ENCODE results near the gene SYNE3. TPM values are rescaled to one million over a fixed set of nuclear protein-coding genes. Genes with fewer than 3 reads are reported as not detected.
A peak's percentile ranks its signal among the peaks of the same experiment; 100 is the strongest.

Gene SYNE3
- total RNA-seq, 4 donors from 2014 or later: 14.4 to 18.7 (median 16.6) TPM

DNA sequence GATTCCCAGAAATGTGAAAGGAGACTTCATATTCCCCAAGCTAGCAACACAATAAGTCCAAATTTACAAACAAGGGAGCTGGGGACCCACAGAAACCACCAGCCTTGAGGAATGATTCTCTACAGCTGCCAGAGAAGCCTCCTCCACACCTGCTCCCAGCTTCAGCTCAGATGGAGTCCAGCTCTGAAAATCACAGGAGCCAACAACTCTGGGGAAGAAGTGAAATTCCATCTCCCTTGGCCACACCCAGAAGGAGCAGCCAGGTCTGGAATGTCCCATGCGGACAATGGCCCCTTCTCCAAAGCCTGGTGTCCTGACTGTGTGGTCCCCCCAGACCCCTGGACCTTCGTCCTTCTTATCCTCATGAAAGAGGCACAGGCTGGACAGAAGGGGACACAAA is 45.4 kb downstream of the SYNE3 start:
- H3K36me3 ChIP-seq: peaks cover 9 to 46% (median 25%) of the 10 kb centered on the region in 4 donors
- H3K4me3 ChIP-seq: no peak overlapping the region
- no peak for TF ChIP-seq EP300 (IDR thresholded peaks at IDR 0.05)
- TF ChIP-seq POLR2AphosphoS5 (IDR thresholded peaks at IDR 0.05): no peak
- TF ChIP-seq, protein P1, sequence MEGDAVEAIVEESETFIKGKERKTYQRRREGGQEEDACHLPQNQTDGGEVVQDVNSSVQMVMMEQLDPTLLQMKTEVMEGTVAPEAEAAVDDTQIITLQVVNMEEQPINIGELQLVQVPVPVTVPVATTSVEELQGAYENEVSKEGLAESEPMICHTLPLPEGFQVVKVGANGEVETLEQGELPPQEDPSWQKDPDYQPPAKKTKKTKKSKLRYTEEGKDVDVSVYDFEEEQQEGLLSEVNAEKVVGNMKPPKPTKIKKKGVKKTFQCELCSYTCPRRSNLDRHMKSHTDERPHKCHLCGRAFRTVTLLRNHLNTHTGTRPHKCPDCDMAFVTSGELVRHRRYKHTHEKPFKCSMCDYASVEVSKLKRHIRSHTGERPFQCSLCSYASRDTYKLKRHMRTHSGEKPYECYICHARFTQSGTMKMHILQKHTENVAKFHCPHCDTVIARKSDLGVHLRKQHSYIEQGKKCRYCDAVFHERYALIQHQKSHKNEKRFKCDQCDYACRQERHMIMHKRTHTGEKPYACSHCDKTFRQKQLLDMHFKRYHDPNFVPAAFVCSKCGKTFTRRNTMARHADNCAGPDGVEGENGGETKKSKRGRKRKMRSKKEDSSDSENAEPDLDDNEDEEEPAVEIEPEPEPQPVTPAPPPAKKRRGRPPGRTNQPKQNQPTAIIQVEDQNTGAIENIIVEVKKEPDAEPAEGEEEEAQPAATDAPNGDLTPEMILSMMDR (IDR thresholded peaks at IDR 0.05): no peak
- TF ChIP-seq POLR2A (IDR thresholded peaks at IDR 0.05; ENCODE audit: low read depth): no peak
- intact Hi-C loops (cut with DNase I): no loop called here
- peaks cover 0 to 52% (median 0%) of the 10 kb centered on the region in 4 donors for H3K27me3 ChIP-seq
- DNase-seq (ENCODE audit: extremely low spot score): no peak
- peak overlapping the region; percentile 20 to 39 (median 36) for H3K27ac ChIP-seq (replicated peaks in 1 of 4)
- WGBS: 83% methylated on average over 2 of the region's 2 CpGs
- H3K4me1 ChIP-seq: peaks cover 13 to 37% (median 27%) of the 10 kb centered on the region in 4 donors
- no peaks in the 10 kb centered on the region for H3K9me3 ChIP-seq

DNA sequence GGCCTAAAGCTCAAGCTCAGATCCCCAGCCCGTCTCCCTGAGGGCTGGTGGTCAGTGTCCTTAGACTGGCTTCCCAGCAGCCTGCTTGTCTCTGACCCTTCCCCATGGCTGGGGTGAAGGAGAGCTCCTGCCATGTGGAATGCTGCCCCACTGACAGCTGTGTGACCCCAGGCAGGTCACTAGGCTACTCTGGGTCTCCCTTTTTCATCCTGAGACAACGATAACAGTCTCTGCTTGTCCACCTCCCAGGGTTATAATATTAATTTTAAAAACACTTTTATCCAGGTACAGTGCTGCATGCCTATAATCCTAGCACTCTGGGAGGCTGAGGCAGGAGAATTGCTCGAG is 47.3 kb downstream of the SYNE3 start:
- no peaks in the 10 kb centered on the region for H3K9me3 ChIP-seq
- TF ChIP-seq EP300 (IDR thresholded peaks at IDR 0.05) (no peak), POLR2A (IDR thresholded peaks at IDR 0.05; ENCODE audit: low read depth) (no peak), POLR2AphosphoS5 (IDR thresholded peaks at IDR 0.05) (no peak)
- TF ChIP-seq, protein P1 (IDR thresholded peaks at IDR 0.05): no peak
- WGBS: 94% methylated on average over 3 of the region's 3 CpGs
- peaks cover 13 to 41% (median 28%) of the 10 kb centered on the region in 4 donors for H3K4me1 ChIP-seq
- intact Hi-C loops (cut with DNase I): no loop called here
- H3K36me3 ChIP-seq: peaks cover 0 to 43% (median 14%) of the 10 kb centered on the region in 4 donors
- no peak overlapping the region for H3K27ac ChIP-seq (replicated peaks in 1 of 4)
- H3K4me3 ChIP-seq: no peak overlapping the region
- no peak for DNase-seq (ENCODE audit: extremely low spot score)
- peaks cover 0 to 67% (median 0%) of the 10 kb centered on the region in 4 donors for H3K27me3 ChIP-seq

DNA sequence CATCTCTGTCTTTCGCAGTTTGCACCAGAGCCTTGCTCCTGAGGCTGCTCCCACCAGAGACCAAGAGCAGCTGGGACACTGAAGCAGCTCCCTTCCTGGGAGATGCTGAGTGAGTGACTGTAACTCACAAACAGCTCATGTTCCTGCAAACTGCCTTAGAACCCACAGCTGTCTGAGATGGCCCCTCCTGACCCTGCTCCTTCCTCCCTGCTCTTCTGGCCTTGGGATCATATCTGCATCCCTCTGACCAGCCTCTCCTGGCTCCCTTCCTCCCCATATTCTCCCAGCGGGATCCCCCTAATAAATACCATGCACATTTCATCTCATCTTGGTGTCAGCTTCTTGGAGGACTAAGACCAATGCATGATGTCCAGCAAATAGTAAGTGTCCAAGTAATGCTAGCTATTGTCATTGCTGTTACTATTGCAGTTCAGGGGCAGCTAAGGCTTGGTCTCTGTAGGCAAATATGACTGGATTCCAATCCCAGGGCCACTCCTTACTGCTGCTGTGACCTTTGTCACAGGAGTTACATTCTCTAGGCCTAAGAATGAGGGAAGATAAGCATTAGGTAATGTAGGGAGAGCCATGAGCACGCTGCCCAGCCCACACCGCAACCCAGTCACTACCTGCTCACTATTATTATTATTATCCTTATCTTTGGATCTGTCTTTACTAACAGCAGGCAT is 47.9 kb downstream of the SYNE3 start:
- Histone ChIP-seq H3K36me3 (peaks cover 0 to 41% (median 13%) of the 10 kb centered on the region in 4 donors), H3K9me3 (no peaks in the 10 kb centered on the region), H3K27me3 (peaks cover 0 to 70% (median 0%) of the 10 kb centered on the region in 4 donors), H3K27ac (replicated peaks in 1 of 4) (no peak overlapping the region), H3K4me3 (no peak overlapping the region), H3K4me1 (peaks cover 15 to 46% (median 33%) of the 10 kb centered on the region in 4 donors)
- 89% methylated on average over 4 of the region's 4 CpGs for WGBS
- intact Hi-C loops (cut with DNase I): no loop called here
- no peak for TF ChIP-seq POLR2AphosphoS5 (IDR thresholded peaks at IDR 0.05)
- TF ChIP-seq, protein P1 (IDR thresholded peaks at IDR 0.05): no peak
- no peak for TF ChIP-seq EP300 (IDR thresholded peaks at IDR 0.05)
- TF ChIP-seq POLR2A (IDR thresholded peaks at IDR 0.05; ENCODE audit: low read depth): no peak
- DNase-seq (ENCODE audit: extremely low spot score): no peak

DNA sequence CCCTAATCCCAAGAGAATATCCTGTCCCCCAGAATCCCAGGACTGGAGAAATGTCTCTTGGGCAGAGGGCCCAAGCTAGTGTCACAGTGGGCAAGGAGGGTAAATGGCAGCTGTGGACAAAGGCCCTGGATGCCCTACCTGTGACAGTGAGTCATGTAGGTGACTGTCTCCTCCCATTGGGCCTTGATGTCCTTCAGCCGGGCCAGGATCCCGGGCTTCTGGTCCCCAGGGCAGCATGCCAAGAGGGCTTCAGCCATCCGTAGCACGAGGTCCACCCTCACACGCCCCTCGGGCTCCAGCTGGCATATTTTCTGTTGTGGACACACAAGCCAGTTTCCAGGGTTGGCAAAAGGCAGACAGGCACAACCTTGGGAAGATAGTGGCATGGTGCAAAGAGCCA is 48.8 kb downstream of the SYNE3 start:
- DNase-seq (ENCODE audit: extremely low spot score): no peak
- no peak overlapping the region for H3K27ac ChIP-seq (replicated peaks in 1 of 4)
- peaks cover 20 to 45% (median 34%) of the 10 kb centered on the region in 4 donors for H3K4me1 ChIP-seq
- H3K9me3 ChIP-seq: no peaks in the 10 kb centered on the region
- H3K27me3 ChIP-seq: peaks cover 0 to 67% (median 0%) of the 10 kb centered on the region in 4 donors
- intact Hi-C loops (cut with DNase I): no loop called here
- 83% methylated on average over 6 of the region's 6 CpGs for WGBS
- H3K36me3 ChIP-seq: peaks cover 0 to 39% (median 13%) of the 10 kb centered on the region in 4 donors
- TF ChIP-seq EP300 (IDR thresholded peaks at IDR 0.05) (no peak), POLR2AphosphoS5 (IDR thresholded peaks at IDR 0.05) (no peak), POLR2A (IDR thresholded peaks at IDR 0.05; ENCODE audit: low read depth) (no peak)
- TF ChIP-seq, protein P1 (IDR thresholded peaks at IDR 0.05): no peak
- H3K4me3 ChIP-seq: no peak overlapping the region
